Panc1 (cell line): ENCODE data around the gene SLC48A1. TPM values are rescaled to one million over a fixed set of nuclear protein-coding genes. Genes with fewer than 3 reads are reported as not detected.

Source experiments
- ATAC-seq: fragments of 200-7000 bp; cut with Tn5 transposase; 2 replicates; pipeline ENCODE4 v1.9.1; 2020; ENCODE audit warnings: mild to moderate bottlenecking, moderate library complexity
- BruUV-seq: library from RNA; stranded (reverse); fragments of 400-500 nt; replicated peaks from 2 replicates; lab custom pipeline; 2021; lab: Mats Ljungman, UMichigan
- CTCF ChIA-PET: fragments of 300-600 bp; sonication (Branson Sonifier 250); formaldehyde crosslinking; loops from one replicate; lab custom pipeline; 2022; ENCODE audit warnings: antibody characterized with exemption; lab: Charles Lee
- POLR2A ChIA-PET: fragments of 300-600 bp; sonication (Branson Sonifier 250); formaldehyde crosslinking; loops from one replicate; lab custom pipeline; 2022; ENCODE audit warnings: antibody characterized with exemption; lab: Charles Lee
- DNase-seq: peaks from one replicate; pipeline ENCODE4 v3.0.0-alpha.2; 2010; ENCODE audit warnings: low read depth, low spot score
- H3K27ac ChIP-seq: 2 replicates; pipeline ENCODE4 v1.5.1; 2011; ENCODE audit warnings: mild to moderate bottlenecking, low read length, inconsistent platforms
- H3K27me3 ChIP-seq: fragments of 200-500 bp; sonication (Bioruptor generic); 2 replicates; pipeline ENCODE4 v1.6.0; 2014; ENCODE audit warnings: low read length, inconsistent platforms; ENCODE audit not compliant: control insufficient read depth, insufficient read depth
- H3K36me3 ChIP-seq: fragments of 200-500 bp; sonication (Bioruptor generic); 2 replicates; pipeline ENCODE4 v1.5.1; 2014; ENCODE audit warnings: inconsistent platforms, mild to moderate bottlenecking, low read length, moderate library complexity; ENCODE audit not compliant: control insufficient read depth, insufficient read depth
- H3K4me1 ChIP-seq: 2 replicates; pipeline ENCODE4 v1.5.1; 2011; ENCODE audit warnings: inconsistent platforms, mild to moderate bottlenecking, low read length, moderate library complexity; ENCODE audit not compliant: control insufficient read depth, insufficient read depth
- H3K4me3 ChIP-seq, 2 experiments: 2 replicates each; pipeline ENCODE4 v1.5.1; 2011 to 2012; ENCODE audit warnings: low read depth in 2 of 2, low read length in 2 of 2, mild to moderate bottlenecking in 2 of 2, inconsistent platforms in 1 of 2, moderate library complexity in 1 of 2
- H3K9me3 ChIP-seq: fragments of 200-500 bp; sonication (Bioruptor generic); 2 replicates; pipeline ENCODE4 v1.5.1; 2014; ENCODE audit warnings: low read depth, mild to moderate bottlenecking, inconsistent platforms, low read length, moderate library complexity; ENCODE audit not compliant: control insufficient read depth, insufficient read depth
- POLR2AphosphoS5 ChIP-seq: IDR thresholded peaks from 2 replicates; pipeline ENCODE4 v1.6.1; 2012; ENCODE audit warnings: mild to moderate bottlenecking, low read depth, low read length, moderate library complexity
- SIN3A ChIP-seq: IDR thresholded peaks from 2 replicates; pipeline ENCODE4 v1.6.1; 2012; ENCODE audit warnings: low read depth, mild to moderate bottlenecking, low read length, moderate library complexity, borderline replicate concordance; ENCODE audit not compliant: insufficient read depth
- TCF7L2 ChIP-seq: IDR thresholded peaks from 2 replicates; pipeline ENCODE4 v1.6.1; 2011; ENCODE audit warnings: mild to moderate bottlenecking, low read depth, low read length, inconsistent platforms
- in situ Hi-C: cut with HindIII; loops from 2 replicates; pipeline ENCODE4 v1.10.0; 2016; ENCODE audit warnings: low sequenced_read_pairs, low pct_unique_long_range_greater_than_20kb
- intact Hi-C: fragments of 100-400 bp; cut with micrococcal nuclease; formaldehyde crosslinking; loops from one replicate; pipeline ENCODE4 v1.10.0; 2022; ENCODE audit not compliant: unreplicated experiment
- total RNA-seq: library from RNA; stranded (reverse); gene quantifications from one replicate; pipeline ENCODE4 v1.2.1, GENCODE V29; 2021; ENCODE audit not compliant: unreplicated experiment
- TF ChIP-seq, protein P1 (sequence below), 2 experiments: IDR thresholded peaks; 2 replicates each; pipeline ENCODE4 v1.6.1; 2011 to 2012; ENCODE audit warnings: low read depth in 2 of 2, control low read depth in 1 of 2, low read length in 1 of 2, mild to moderate bottlenecking in 1 of 2, moderate library complexity in 1 of 2; ENCODE audit not compliant: insufficient read depth in 1 of 2
- TF ChIP-seq, protein P2 (sequence below): fragments of 450-650 bp; IDR thresholded peaks from 2 replicates; pipeline ENCODE4 v1.5.1; 2017; ENCODE audit warnings: mild to moderate bottlenecking

The SLC48A1 gene
- total RNA-seq, 1 experiment from 2014 or later = 32.0 TPM

DNA sequence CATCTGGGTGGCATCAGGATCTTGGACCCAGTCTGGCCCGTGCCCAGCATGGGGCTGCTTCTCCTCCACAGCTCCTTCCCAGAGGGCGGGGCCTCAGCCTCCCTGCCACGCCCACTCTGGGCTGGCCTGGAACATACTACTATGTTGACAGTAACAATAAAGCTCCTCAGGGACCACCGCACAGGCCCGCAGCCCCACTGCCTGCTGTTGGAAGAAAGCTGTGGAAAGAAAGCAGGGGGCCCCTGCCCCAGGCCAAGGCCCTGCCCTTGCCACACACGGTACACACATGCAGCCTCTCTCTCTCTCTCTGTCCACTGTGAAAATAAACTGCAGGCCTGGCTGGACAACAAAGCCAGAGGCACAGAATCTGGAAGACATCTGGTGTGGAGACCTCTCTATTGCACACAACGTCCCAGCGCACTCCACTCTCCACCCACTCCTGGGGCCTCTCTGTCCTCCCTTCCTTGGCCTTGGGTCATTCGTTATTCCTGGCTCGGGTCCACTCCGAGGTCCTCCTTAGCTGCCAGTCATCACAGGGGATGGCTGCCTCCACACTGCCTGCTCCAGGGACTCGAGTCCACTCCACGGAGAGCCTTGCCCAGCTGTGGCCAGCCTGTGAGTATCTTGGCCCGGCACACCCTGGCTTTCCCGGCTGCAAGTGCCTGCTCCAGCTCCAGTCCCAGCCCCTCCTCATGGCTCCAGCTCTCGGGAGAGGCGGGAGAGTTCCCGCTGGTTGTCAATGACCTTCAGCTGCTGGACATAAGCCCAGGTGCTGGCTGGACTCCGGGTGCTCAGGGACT lies 36.0 kb upstream of the SLC48A1 start:
- intact Hi-C loops = no loop called here

GRCh38 chr12:47737936-47738594 lies 35.0 kb upstream of the SLC48A1 start:
- H3K36me3 ChIP-seq = no peaks in the 10 kb centered on the region
- in situ Hi-C loops = no loop called here
- TF ChIP-seq POLR2AphosphoS5 = no peak
- TF ChIP-seq, protein P1, sequence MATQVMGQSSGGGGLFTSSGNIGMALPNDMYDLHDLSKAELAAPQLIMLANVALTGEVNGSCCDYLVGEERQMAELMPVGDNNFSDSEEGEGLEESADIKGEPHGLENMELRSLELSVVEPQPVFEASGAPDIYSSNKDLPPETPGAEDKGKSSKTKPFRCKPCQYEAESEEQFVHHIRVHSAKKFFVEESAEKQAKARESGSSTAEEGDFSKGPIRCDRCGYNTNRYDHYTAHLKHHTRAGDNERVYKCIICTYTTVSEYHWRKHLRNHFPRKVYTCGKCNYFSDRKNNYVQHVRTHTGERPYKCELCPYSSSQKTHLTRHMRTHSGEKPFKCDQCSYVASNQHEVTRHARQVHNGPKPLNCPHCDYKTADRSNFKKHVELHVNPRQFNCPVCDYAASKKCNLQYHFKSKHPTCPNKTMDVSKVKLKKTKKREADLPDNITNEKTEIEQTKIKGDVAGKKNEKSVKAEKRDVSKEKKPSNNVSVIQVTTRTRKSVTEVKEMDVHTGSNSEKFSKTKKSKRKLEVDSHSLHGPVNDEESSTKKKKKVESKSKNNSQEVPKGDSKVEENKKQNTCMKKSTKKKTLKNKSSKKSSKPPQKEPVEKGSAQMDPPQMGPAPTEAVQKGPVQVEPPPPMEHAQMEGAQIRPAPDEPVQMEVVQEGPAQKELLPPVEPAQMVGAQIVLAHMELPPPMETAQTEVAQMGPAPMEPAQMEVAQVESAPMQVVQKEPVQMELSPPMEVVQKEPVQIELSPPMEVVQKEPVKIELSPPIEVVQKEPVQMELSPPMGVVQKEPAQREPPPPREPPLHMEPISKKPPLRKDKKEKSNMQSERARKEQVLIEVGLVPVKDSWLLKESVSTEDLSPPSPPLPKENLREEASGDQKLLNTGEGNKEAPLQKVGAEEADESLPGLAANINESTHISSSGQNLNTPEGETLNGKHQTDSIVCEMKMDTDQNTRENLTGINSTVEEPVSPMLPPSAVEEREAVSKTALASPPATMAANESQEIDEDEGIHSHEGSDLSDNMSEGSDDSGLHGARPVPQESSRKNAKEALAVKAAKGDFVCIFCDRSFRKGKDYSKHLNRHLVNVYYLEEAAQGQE (IDR thresholded peaks at IDR 0.05; ENCODE audit: insufficient read depth in 1 of 2, low read depth in 2 of 2, low read length in 1 of 2) = no peak
- TF ChIP-seq, protein P2, sequence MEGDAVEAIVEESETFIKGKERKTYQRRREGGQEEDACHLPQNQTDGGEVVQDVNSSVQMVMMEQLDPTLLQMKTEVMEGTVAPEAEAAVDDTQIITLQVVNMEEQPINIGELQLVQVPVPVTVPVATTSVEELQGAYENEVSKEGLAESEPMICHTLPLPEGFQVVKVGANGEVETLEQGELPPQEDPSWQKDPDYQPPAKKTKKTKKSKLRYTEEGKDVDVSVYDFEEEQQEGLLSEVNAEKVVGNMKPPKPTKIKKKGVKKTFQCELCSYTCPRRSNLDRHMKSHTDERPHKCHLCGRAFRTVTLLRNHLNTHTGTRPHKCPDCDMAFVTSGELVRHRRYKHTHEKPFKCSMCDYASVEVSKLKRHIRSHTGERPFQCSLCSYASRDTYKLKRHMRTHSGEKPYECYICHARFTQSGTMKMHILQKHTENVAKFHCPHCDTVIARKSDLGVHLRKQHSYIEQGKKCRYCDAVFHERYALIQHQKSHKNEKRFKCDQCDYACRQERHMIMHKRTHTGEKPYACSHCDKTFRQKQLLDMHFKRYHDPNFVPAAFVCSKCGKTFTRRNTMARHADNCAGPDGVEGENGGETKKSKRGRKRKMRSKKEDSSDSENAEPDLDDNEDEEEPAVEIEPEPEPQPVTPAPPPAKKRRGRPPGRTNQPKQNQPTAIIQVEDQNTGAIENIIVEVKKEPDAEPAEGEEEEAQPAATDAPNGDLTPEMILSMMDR = no peak
- no peak for TF ChIP-seq TCF7L2
- TF ChIP-seq SIN3A = no peak
- ATAC-seq (no peak), DNase-seq (no peak)
- intact Hi-C loops = no loop called here
- CTCF ChIA-PET = no interaction called here
- H3K27ac ChIP-seq = no peak overlapping the region
- no peaks in the 10 kb centered on the region for H3K27me3 ChIP-seq
- H3K4me1 ChIP-seq = no peaks in the 10 kb centered on the region; the same call in 1 of the 2 replicates
- H3K4me3 ChIP-seq = no peak overlapping the region
- H3K9me3 ChIP-seq = no peaks in the 10 kb centered on the region
- BruUV-seq = no TSS peak
- POLR2A ChIA-PET = no interaction called here

More for the DNA sequence above, 36.0 kb upstream of the SLC48A1 start:
- H3K4me3 ChIP-seq = no peak overlapping the region
- H3K4me1 ChIP-seq = no peaks in the 10 kb centered on the region; the same call in 1 of the 2 replicates
- TF ChIP-seq, protein P2 = no peak
- no peak for TF ChIP-seq POLR2AphosphoS5
- no peak for TF ChIP-seq TCF7L2
- TF ChIP-seq SIN3A = no peak
- TF ChIP-seq, protein P1 (IDR thresholded peaks at IDR 0.05; ENCODE audit: insufficient read depth in 1 of 2, low read depth in 2 of 2, low read length in 1 of 2) = no peak
- no peak for DNase-seq
- ChIA-PET POLR2A (no interaction called here), CTCF (interaction anchor here (0.6 to 1.2 kb wide), 2 partner anchors 36 to 102 kb away, joined by 3 to 4 read pairs; no protein-coding TSS in a partner anchor)
- no peak overlapping the region for H3K27ac ChIP-seq
- H3K36me3 ChIP-seq = no peaks in the 10 kb centered on the region
- no peaks in the 10 kb centered on the region for H3K9me3 ChIP-seq
- no peaks in the 10 kb centered on the region for H3K27me3 ChIP-seq
- no TSS peak for BruUV-seq
- in situ Hi-C loops = no loop called here
- no peak for ATAC-seq
